ENCODE measurements around the gene EEFSEC.

EEFSEC gene

GRCh38 chr3:128153156-128154041 is at the start of gene EEFSEC:
Gene EEFSEC (plus strand): TSS chr3:128153481. CDS start chr3:128153508, 27 bp downstream.
- DNase-seq (ENCODE audit: low spot score), result peak; percentile 75

GRCh38 chr3:128107834-128108233 is 45.4 kb upstream of the EEFSEC start:
- no peak for DNase-seq (ENCODE audit: low spot score)

GRCh38 chr3:128111147-128111546 is 42.1 kb upstream of the EEFSEC start:
- no peak for DNase-seq (ENCODE audit: low spot score)

GRCh38 chr3:128112357-128112968 is 40.8 kb upstream of the EEFSEC start:
- DNase-seq (ENCODE audit: low spot score), result peak; percentile 37

GRCh38 chr3:128113817-128114794 is 39.2 kb upstream of the EEFSEC start:
- DNase-seq (ENCODE audit: low spot score), result no peak

- no peak for DNase-seq (ENCODE audit: low spot score)
Observed at GRCh38 chr3:128122013-128122412, 31.3 kb upstream of the EEFSEC start.

GRCh38 chr3:128123156-128123537 is 30.1 kb upstream of the EEFSEC start:
- DNase-seq (ENCODE audit: low spot score), result no peak

GRCh38 chr3:128123538-128124368 is 29.5 kb upstream of the EEFSEC start, which contains the start of gene RUVBL1:
Gene RUVBL1 (minus strand): TSS chr3:128123812. CDS start chr3:128123724, 88 bp downstream.
- DNase-seq (ENCODE audit: low spot score), result peak; percentile 90

- DNase-seq (ENCODE audit: low spot score), result no peak
Observed at GRCh38 chr3:128127236-128127635, 26.0 kb upstream of the EEFSEC start.

- no peak for DNase-seq (ENCODE audit: low spot score)
Observed at GRCh38 chr3:128128251-128128650, 25.0 kb upstream of the EEFSEC start.

- DNase-seq (ENCODE audit: low spot score), result no peak
Observed at GRCh38 chr3:128131897-128132646, 21.2 kb upstream of the EEFSEC start.

GRCh38 chr3:128133273-128133883 is 19.9 kb upstream of the EEFSEC start:
- DNase-seq (ENCODE audit: low spot score), result peak; percentile 75

GRCh38 chr3:128143496-128143895 is 9.8 kb upstream of the EEFSEC start:
- DNase-seq (ENCODE audit: low spot score), result no peak

- no peak for DNase-seq (ENCODE audit: low spot score)
Observed at GRCh38 chr3:128144512-128145187, 8.6 kb upstream of the EEFSEC start.

GRCh38 chr3:128145279-128145678 is 8.0 kb upstream of the EEFSEC start:
- DNase-seq (ENCODE audit: low spot score), result no peak

GRCh38 chr3:128146201-128146600 is 7.1 kb upstream of the EEFSEC start:
- no peak for DNase-seq (ENCODE audit: low spot score)

- DNase-seq (ENCODE audit: low spot score), result no peak
Observed at GRCh38 chr3:128149650-128150049, 3.6 kb upstream of the EEFSEC start.

- no peak for DNase-seq (ENCODE audit: low spot score)
Observed at GRCh38 chr3:128151758-128152274, 1.5 kb upstream of the EEFSEC start.
